ENCODE data around the gene MAB21L4. TPM values are rescaled to one million over a fixed set of nuclear protein-coding genes. Genes with fewer than 3 reads are reported as not detected.

MAB21L4 gene
- total RNA-seq = 100 to 1,000 TPM in 1 of 4 donors, 10 to 100 TPM in 3; 41.3 to 121 (median 69.1) TPM

DNA sequence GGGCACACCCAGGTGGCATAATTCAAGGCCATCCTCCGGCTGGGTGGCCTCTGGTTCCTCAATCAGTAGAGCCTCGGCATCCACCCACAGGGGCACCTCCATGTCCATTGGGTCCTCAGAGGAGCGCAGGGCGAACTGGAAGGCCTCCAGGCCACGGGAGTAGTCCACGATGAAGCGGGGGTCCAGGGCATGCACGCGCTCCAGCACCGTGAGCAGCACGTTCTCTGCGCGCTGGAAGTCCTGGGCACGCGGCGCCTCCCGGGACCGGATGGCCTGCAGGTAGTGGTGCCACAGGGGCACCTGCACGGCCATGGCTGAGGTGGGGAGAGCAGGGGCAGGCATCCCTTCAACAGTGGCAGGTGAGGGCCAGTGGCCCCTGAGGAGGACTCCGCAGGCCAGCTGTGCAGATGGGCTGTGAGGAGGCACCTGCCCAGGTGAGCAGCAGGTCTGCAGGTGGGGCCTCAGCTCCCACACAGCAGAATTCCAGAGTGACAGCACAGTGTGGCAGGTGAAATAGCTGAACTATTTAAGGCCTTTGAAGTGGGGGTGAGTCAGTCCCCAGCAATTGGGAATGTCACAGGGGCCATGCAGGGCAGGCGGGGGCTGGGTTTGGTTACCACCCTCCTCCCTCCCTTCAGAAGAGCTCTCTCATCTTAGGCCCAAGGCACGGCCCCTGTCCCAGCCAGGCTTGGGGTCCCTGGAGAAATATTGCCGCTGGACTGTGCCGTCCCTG lies at the start of gene MAB21L4:
MAB21L4 (minus strand) TSS at position 501 of the 733 bp plus-strand sequence; CDS start at position 342, 159 bp downstream.
- DNase-seq (ENCODE audit: low spot score in 2 of 2) = no peak
- 49 to 78% methylated on average over 8 to 15 of the region's 24 CpGs for WGBS, 2 donors

DNA sequence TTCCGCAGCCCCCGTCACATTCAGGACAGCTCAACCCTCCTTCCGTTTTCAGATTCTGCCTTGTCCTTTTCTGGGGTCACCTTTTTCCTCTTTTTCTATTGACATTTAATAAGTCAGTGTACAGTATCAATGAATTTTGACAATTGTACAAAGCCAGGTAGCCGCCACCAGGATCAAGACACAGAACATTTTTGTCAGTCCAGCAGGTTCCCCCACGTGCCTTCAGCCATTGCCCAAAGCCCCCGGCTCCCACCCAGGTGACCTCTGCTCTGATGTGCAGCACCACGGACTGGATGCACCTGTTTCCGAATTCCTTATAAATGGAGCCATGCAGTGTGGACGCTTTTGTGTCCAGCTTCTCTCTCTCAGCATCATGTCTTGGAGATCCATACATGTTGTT lies 40.1 kb upstream of the MAB21L4 start:
- whole genome bisulfite sequencing, 2 donors = 88 to 91% methylated on average over 9 of the region's 9 CpGs
- H3K4me3 ChIP-seq (ENCODE audit: low read depth, poor library complexity, severe bottlenecking) = no peak overlapping the region
- DNase-seq (ENCODE audit: low spot score in 2 of 2) = peak in 1 of 2 donors; percentile 68
- intact Hi-C loops (cut with DNase I; ENCODE audit: low total_unique reads) = no loop called here
- TF ChIP-seq, protein P1, sequence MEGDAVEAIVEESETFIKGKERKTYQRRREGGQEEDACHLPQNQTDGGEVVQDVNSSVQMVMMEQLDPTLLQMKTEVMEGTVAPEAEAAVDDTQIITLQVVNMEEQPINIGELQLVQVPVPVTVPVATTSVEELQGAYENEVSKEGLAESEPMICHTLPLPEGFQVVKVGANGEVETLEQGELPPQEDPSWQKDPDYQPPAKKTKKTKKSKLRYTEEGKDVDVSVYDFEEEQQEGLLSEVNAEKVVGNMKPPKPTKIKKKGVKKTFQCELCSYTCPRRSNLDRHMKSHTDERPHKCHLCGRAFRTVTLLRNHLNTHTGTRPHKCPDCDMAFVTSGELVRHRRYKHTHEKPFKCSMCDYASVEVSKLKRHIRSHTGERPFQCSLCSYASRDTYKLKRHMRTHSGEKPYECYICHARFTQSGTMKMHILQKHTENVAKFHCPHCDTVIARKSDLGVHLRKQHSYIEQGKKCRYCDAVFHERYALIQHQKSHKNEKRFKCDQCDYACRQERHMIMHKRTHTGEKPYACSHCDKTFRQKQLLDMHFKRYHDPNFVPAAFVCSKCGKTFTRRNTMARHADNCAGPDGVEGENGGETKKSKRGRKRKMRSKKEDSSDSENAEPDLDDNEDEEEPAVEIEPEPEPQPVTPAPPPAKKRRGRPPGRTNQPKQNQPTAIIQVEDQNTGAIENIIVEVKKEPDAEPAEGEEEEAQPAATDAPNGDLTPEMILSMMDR (IDR thresholded peaks at IDR 0.05) = no peak
- no peak for TF ChIP-seq POLR2A (IDR thresholded peaks at IDR 0.05)

More for the DNA sequence above, at the start of gene MAB21L4:
- H3K4me3 ChIP-seq (ENCODE audit: low read depth, poor library complexity, severe bottlenecking) = no peak within 1 kb of the TSS
- TF ChIP-seq, protein P1 (IDR thresholded peaks at IDR 0.05) = no peak
- no peak for TF ChIP-seq POLR2A (IDR thresholded peaks at IDR 0.05)
- intact Hi-C loops (cut with DNase I; ENCODE audit: low total_unique reads) = no loop called here

DNA sequence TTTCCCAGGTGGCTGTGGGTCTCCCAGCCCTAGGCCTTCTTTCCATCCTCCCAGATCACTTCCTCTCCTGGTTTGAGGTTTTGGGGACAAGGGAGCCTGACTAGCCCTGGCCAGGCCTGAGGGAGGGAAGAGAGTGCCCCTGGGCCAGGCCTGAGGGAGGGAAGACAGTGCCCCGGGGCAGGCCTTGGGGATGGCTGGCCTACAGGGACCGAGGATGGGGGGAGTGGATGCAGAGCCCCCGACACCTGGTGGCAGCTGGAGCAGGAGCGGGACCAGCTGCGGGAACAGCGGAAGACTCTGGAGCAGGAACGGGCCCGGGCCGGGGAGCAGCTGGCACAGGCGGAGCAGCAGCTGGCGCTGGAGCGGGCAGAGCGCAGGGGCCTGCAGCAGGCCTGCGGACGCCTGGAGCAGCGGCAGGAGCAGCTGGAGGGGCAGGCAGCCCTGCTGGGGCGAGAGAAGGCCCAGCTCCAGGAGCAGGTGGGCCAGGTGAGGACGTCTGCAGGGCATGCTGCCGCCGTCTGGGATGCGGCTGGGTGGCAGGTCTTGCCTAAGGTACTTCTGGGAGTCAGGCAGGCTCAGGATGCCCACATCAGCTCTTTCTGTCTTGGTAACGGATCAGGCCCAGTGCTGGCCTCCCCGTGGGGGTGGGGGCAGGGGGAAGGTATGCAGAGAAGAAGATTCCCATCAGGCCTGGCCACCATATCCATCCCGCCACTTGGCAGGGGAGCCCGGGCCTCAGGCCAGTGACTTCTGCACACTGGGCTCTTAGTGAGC lies 39.3 kb upstream of the MAB21L4 start:
- no peak overlapping the region for H3K4me3 ChIP-seq (ENCODE audit: low read depth, poor library complexity, severe bottlenecking)
- no peak for TF ChIP-seq POLR2A (IDR thresholded peaks at IDR 0.05)
- TF ChIP-seq, protein P1 (IDR thresholded peaks at IDR 0.05) = no peak
- intact Hi-C loops (cut with DNase I; ENCODE audit: low total_unique reads) = no loop called here
- DNase-seq (ENCODE audit: low spot score in 2 of 2) = peak in 1 of 2 donors; percentile 79
- WGBS, 2 donors = 74 to 83% methylated on average over 24 to 25 of the region's 25 CpGs

DNA sequence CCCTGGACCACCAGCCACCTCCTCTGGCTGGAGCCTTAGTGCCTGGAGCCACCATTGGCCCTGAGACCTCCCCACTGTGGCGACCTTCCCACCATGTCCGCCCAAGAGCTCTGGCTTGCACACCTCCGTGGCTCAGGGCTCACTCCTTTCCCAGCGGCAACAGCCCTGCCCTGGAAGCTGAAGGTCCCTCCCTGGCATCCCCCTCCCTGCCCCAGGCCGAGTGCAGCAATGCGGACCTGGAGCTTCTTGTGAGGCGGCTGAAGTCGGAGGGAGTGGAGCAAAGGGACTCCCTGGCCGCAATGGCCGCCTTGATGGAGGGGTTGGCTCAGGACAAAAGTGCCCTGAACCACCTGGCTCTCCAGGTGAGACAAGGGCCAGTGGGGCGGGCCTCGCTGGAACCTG lies 38.7 kb upstream of the MAB21L4 start:
- 89 to 93% methylated on average over 9 to 12 of the region's 12 CpGs for WGBS, 2 donors
- intact Hi-C loops (cut with DNase I; ENCODE audit: low total_unique reads) = no loop called here

DNA sequence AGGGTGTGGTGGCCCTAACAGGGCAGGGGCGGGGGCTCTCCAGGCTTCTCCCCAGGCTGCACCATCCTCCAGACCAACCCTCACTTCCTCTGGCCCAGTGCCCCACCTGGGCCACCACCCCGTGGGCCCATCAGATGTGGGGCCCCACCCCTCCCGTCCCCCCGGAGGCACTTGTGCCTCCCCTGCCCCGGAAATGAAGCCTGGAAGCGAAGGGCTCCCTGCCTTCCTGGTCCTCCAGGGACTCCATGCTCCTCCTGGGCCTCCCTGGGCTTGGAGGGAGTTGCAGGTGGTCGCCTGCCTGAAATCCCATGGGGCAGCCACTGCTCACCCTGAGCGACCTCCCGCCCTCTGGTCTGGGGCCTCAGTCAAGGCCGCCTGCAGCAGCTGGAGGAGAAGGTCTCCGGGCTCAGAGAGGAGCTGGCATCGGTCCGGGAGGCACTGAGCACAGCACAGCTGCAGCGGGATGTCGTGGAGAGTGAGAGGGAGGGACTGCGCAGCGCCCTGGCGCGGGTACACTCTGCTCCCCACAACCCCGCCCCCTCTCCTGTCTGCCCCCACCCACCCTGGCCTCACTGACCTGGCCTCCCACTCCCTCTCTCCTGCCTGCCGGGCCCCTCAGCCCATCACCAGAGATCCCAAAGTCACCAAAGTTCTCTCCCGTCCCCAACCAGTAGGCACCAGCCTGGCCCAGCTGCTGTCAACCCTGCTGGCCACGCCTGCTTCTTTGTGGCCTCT lies 38.2 kb upstream of the MAB21L4 start:
- H3K4me3 ChIP-seq (ENCODE audit: low read depth, poor library complexity, severe bottlenecking) = no peak overlapping the region
- peak in 1 of 2 donors; percentile 81 for DNase-seq (ENCODE audit: low spot score in 2 of 2)
- TF ChIP-seq POLR2A (IDR thresholded peaks at IDR 0.05) = no peak
- TF ChIP-seq, protein P1 (IDR thresholded peaks at IDR 0.05) = no peak
- intact Hi-C loops (cut with DNase I; ENCODE audit: low total_unique reads) = no loop called here
- WGBS, 2 donors = 73 to 80% methylated on average over 19 to 20 of the region's 23 CpGs

More for the DNA sequence above, 38.7 kb upstream of the MAB21L4 start:
- H3K4me3 ChIP-seq (ENCODE audit: low read depth, poor library complexity, severe bottlenecking) = no peak overlapping the region
- no peak for DNase-seq (ENCODE audit: low spot score in 2 of 2)
- TF ChIP-seq, protein P1 (IDR thresholded peaks at IDR 0.05) = no peak

Data from lower leg skin (tissue), 4 donors.